T-helper 2 cell treated with Interferon-gamma antibody and Interleukin-4, amounts not matched to agents 100 ng/mL and 5 ng/mL, for 36 hours (primary cell): ENCODE measurements around the gene STEEP1. TPM values are rescaled to one million over a fixed set of nuclear protein-coding genes. Genes with fewer than 3 reads are reported as not detected.

Experiments
- intact Hi-C: fragments of 100-400 bp; cut with micrococcal nuclease; formaldehyde crosslinking; loops from one replicate; pipeline ENCODE4 v1.15.1; 2023
- total RNA-seq: library from RNA; stranded (reverse); gene quantifications from 2 replicates; pipeline ENCODE4 v1.2.3, GENCODE V29; 2022

STEEP1 gene
- 19.8 and 21.0 TPM in 2 replicates for total RNA-seq

DNA sequence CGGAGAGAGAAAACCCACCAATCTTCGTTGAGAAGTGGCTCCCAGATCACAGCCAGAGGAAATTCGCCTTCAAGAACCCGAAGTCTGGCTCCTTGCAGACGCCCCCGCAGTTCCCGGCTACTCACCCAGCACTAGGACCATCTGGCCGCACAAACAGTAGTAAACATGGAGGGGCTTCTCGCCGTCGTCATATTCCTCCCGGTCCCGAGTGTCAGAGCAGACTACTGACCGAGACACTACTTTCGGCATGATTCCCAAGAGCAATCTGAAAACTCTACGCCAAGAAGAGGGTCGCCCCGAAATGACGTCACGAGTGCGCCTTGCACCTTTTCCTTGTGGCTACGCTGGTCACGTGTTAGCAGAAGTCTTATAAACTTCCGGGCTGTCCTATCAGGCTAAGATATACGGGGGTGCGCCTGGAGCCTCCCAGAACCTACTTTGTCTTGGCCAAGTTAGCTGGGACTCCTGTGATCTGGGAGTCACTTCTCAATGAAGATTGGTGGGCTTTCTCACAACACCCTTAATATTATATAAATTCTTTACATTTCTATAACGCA lies at the start of gene STEEP1:
STEEP1 (minus strand) TSS at position 303 of the 557 bp plus-strand sequence; CDS start at position 249, 54 bp downstream.
- intact Hi-C loops: loop anchor here (1.0 to 10.0 kb wide), 4 partner anchors 9 to 380 kb away; partner anchors contain the start of genes NKAP, NKRF and UBE2A

DNA sequence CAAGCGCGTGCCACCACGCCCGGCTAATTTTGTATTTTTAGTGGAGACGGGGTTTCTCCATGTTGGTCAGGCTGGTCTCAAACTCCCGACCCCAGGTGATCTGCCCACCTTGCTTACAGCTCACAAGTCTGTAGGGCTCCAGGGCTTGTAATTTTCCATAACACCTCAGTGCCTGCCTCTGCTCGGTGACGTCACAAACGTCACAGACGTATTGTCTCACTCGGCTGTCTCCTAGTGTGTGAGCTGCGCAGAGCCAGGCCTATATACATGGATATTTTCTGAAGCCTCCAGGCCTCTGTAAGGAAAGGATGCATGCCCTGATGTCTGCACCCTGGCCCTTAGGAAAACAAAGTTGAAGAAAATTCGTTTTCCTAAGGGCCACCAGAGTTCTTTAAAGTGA lies 49.6 kb upstream of the STEEP1 start:
- intact Hi-C loops: no loop called here

GRCh38 chrX:119607018-119607389 lies 41.8 kb upstream of the STEEP1 start:
- intact Hi-C loops: loop anchor here (2.0 to 5.0 kb wide), 4 partner anchors 76 to 150 kb away; no protein-coding TSS in a partner anchor

GRCh38 chrX:119606280-119607017 lies 41.2 kb upstream of the STEEP1 start, which contains the start of gene NKRF:
TSS of gene NKRF (minus strand) at chrX:119606424.
- intact Hi-C loops: loop anchor here (1.0 to 5.0 kb wide), 7 partner anchors 32 to 150 kb away; partner anchors contain the start of genes SEPTIN6, STEEP1 and UBE2A

DNA sequence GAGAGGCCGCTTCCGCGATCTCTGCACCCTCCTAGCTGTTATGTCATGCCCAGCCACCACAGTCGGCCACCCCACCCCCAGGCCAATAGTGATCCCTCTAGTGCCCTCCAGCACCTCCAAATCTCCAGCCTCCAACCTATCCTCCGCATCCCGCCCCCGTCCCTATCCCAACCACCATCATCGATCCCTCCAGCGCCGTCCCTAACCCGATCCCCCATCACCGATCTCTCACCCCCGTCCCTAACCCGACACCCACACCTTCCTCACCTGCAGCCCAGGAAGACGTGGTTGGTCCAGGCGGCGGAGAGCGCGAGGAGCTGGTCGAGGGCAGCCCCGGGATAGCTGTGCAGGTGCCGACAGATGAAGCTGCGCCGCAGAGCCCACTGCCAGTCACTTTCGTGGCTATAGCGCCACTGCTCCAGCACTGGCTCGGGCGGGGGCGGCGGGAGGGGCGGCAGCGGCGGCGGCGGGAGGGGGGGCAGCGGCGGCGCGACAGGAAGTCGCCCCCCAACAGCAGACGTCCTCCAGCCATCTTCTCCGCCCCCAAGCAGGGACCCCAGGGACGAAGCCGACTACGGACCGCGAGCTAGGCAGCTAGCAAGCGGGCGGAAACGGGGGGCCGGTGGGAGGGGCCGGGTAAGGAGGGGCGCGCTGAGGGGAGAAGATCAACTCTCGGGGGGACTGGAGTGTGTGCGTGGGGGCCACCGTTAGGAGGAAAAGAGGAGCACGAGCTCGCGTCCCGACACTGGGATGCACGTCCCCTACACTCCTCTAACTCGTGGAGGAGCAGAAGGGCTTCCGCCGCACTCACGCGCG lies 40.5 kb upstream of the STEEP1 start:
- intact Hi-C loops: loop anchor here (1.0 to 5.0 kb wide), 7 partner anchors 31 to 151 kb away; partner anchors contain the start of genes SEPTIN6, STEEP1 and UBE2A

- intact Hi-C loops: loop anchor here (5.0 kb wide), 2 partner anchors 88 to 122 kb away; no protein-coding TSS in a partner anchor
These were observed 39.7 kb upstream of the STEEP1 start for GRCh38 chrX:119604766-119605463.

DNA sequence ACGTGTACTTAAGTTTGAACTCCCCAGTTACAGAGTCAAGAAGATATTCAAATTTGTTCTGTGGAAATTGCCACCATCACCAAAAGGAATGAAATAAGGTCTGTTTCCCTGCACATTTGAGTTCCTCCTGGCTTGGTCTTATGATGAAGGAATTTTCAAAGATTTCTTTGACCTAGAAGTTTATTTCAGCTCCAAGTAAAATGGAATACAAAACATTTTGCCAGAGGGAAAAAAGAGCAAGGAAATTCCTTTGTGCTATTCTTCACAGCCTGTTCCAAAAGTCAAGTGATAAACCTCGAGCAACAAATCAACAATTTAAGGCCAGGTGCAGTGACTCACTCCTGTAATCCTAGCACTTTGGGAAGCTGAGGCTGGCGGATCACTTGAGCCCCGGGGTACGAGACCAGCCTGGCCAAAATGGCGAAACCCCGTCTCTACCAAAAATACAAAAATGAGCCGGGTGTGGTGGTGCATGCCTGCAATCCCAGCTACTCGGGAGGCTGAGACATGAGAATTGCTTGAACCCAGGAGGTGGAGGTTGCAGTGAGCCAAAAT lies 37.6 kb upstream of the STEEP1 start:
- intact Hi-C loops: no loop called here

- intact Hi-C loops: no loop called here
These were observed 24.6 kb upstream of the STEEP1 start for GRCh38 chrX:119589810-119590209.

- intact Hi-C loops: no loop called here
These were observed 18.3 kb upstream of the STEEP1 start for GRCh38 chrX:119583431-119584059.

DNA sequence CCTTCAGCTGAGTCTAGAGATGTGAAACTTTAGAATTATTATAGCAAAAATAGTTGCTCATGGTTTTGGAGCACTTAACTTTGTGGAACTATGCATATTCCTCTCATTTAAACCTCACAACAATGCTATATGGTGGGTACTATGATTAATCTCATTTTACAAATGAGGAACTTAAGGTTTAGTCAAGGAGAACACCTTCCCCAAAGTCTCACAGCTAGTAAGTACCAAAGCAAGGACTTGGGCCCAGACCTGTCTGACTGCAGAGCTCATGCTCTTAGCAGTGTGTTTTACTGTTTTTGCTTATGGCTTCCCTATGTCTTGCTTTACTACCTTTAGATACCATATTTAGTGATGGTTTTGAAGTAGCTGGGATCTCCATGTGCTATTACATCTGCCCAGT lies 14.2 kb upstream of the STEEP1 start:
- intact Hi-C loops: loop anchor here (10.0 kb wide), 2 partner anchors 295 to 345 kb away; partner anchors contain the start of genes NDUFA1, PGRMC1 and RNF113A

- intact Hi-C loops: loop anchor here (1.0 to 10.0 kb wide), 7 partner anchors 9 to 340 kb away; partner anchors contain the start of genes NDUFA1, NKRF, PGRMC1 and RNF113A
These were observed 9.4 kb upstream of the STEEP1 start, which contains the start of gene UBE2A for GRCh38 chrX:119574394-119575266. TSS of gene UBE2A (plus strand) at chrX:119574563. CDS start at chrX:119574712, 149 bp downstream.

DNA sequence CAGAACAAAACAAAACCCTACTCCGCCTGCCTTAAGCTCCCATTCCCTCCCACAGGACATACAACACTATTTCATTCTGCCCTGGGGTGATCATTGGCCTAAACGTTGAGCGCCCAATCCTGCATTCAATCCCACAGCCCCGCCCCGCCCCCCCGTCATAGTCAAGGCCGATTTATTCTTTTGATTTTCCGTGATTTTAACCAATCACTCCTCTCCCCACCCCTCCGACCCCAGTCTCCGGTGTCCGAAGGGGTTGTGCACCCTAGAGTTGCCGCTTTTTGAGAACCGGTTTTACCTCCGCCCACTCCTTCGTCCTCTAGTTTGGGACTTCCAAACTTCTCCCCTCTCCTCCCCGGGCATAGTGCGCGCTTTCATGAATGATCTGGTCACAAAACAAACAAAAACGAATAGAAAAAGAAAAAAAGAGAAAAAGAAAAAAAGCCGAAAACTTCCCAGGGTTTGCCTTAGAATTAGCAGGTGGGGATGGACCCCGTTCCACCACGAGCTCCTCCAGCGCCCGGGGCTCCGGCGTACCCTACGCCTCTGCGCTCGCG lies 8.7 kb upstream of the STEEP1 start:
- intact Hi-C loops: loop anchor here (1.0 to 10.0 kb wide), 7 partner anchors 9 to 339 kb away; partner anchors contain the start of genes NDUFA1, NKRF, PGRMC1 and RNF113A

DNA sequence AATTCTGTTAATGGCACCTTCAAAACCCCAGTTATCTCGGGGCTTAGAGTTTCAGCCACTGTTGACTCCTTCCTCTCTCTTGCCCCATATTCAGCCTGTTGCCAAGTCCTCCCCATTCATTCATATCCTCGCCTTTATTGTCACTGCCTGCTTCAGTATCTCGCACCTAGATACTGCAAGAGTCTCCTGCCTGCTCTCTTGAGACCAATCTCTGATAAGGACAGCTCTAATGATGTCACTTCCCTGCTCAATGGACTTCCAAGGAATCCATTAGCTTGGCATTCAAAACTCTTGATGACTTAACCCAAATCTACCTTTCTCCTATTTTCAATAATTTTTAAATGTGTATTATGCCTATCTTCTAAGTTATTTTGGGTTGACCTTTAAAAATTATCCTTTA lies 8.0 kb upstream of the STEEP1 start:
- intact Hi-C loops: loop anchor here (10.0 kb wide), 2 partner anchors 302 to 338 kb away; partner anchors contain the start of genes NDUFA1, PGRMC1 and RNF113A

DNA sequence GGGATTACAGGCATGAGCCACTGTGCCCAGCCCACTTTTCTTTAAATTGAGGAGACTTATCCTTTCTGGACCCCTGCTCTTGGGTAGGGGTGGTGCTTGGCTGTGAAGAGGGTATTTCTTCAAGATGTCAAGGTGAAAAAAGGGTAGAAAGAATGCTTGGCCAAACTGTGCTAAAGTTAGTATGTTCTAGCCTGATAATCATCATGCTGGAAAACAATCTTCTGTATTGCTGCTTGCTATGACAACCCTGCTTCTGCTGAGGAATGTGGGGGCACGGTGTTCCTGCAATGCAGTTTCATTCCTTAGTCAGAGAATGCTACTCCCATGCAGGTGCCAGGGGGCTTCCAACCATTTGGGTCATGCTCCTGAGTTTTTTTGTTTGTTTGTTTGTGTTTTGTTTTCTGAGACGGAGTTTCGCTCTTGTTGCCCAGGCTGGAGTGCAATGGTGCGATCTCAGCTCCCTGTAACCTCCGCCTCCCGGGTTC lies 5.2 kb upstream of the STEEP1 start:
- intact Hi-C loops: loop anchor here (10.0 kb wide), 2 partner anchors 304 to 336 kb away; partner anchors contain the start of genes NDUFA1, PGRMC1 and RNF113A

GRCh38 chrX:119552508-119552907 lies 12.7 kb downstream of the STEEP1 start:
- intact Hi-C loops: no loop called here

GRCh38 chrX:119549327-119550016 lies 15.7 kb downstream of the STEEP1 start:
- intact Hi-C loops: no loop called here

GRCh38 chrX:119541188-119541587 lies 24.0 kb downstream of the STEEP1 start:
- intact Hi-C loops: no loop called here
